HEK293T (cell line): Measurements from ENCODE around the gene LMTK2.

Experiments
- CTCF ChIA-PET: fragments of 350-600 bp; formaldehyde crosslinking; extraction: SDS; loops from one replicate; lab custom pipeline; 2021; ENCODE audit warnings: antibody characterized with exemption, inconsistent platforms; lab: Yijun Ruan, JAX
- POLR2A ChIA-PET: fragments of 350-600 bp; formaldehyde crosslinking; extraction: SDS; loops from one replicate; lab custom pipeline; 2020; ENCODE audit warnings: antibody characterized with exemption, inconsistent platforms; lab: Yijun Ruan, JAX
- DNase-seq: peaks from one replicate; pipeline ENCODE4 v3.0.0; 2012; ENCODE audit warnings: mixed read lengths; ENCODE audit errors: extremely low spot score
- ARNT ChIP-seq: fragments of 450-650 bp; IDR thresholded peaks from 2 replicates; pipeline ENCODE4 v1.6.1; 2017; ENCODE audit warnings: mild to moderate bottlenecking
- BHLHE40 ChIP-seq: fragments of 450-650 bp; IDR thresholded peaks from 2 replicates; pipeline ENCODE4 v1.6.1; 2016; ENCODE audit warnings: mild to moderate bottlenecking, moderate library complexity, borderline replicate concordance
- CTBP1 ChIP-seq: fragments of 450-650 bp; IDR thresholded peaks from 2 replicates; pipeline ENCODE4 v1.6.1; 2016; ENCODE audit warnings: borderline replicate concordance
- ELF4 ChIP-seq: fragments of 450-650 bp; IDR thresholded peaks from 2 replicates; pipeline ENCODE4 v1.6.1; 2017; ENCODE audit warnings: antibody characterized with exemption
- FOXA1 ChIP-seq: fragments of 450-650 bp; IDR thresholded peaks from 2 replicates; pipeline ENCODE4 v1.6.1; 2016; ENCODE audit warnings: mild to moderate bottlenecking
- FOXK2 ChIP-seq: fragments of 450-650 bp; IDR thresholded peaks from 2 replicates; pipeline ENCODE4 v1.6.1; 2016; ENCODE audit warnings: mild to moderate bottlenecking
- FOXM1 ChIP-seq: fragments of 450-650 bp; IDR thresholded peaks from 2 replicates; pipeline ENCODE4 v1.6.1; 2017; ENCODE audit warnings: mild to moderate bottlenecking, borderline replicate concordance
- HDGF ChIP-seq: fragments of 450-650 bp; IDR thresholded peaks from 2 replicates; pipeline ENCODE4 v1.6.1; 2017; ENCODE audit warnings: antibody characterized with exemption, borderline replicate concordance
- L3MBTL2 ChIP-seq: fragments of 450-650 bp; conservative IDR thresholded peaks from 2 replicates; pipeline ENCODE4 v1.6.1; 2016; ENCODE audit warnings: mild to moderate bottlenecking
- LEF1 ChIP-seq: fragments of 450-650 bp; IDR thresholded peaks from 2 replicates; pipeline ENCODE4 v1.6.1; 2017; ENCODE audit warnings: mild to moderate bottlenecking, borderline replicate concordance
- NFRKB ChIP-seq: fragments of 450-650 bp; IDR thresholded peaks from 2 replicates; pipeline ENCODE4 v1.6.1; 2016; ENCODE audit warnings: mild to moderate bottlenecking, moderate library complexity
- SP1 ChIP-seq: fragments of 450-650 bp; IDR thresholded peaks from 2 replicates; pipeline ENCODE4 v1.6.1; 2017
- SUZ12 ChIP-seq: fragments of 450-650 bp; IDR thresholded peaks from 2 replicates; pipeline ENCODE4 v1.6.1; 2016; ENCODE audit warnings: mild to moderate bottlenecking
- TARDBP ChIP-seq: fragments of 450-650 bp; IDR thresholded peaks from 2 replicates; pipeline ENCODE4 v1.6.1; 2016
- ZNF384 ChIP-seq: fragments of 450-650 bp; IDR thresholded peaks from 2 replicates; pipeline ENCODE4 v1.6.1; 2016
- TF ChIP-seq, protein P1 (sequence below): fragments of 450-650 bp; IDR thresholded peaks from 2 replicates; pipeline ENCODE4 v1.6.1; 2016

Gene LMTK2

DNA sequence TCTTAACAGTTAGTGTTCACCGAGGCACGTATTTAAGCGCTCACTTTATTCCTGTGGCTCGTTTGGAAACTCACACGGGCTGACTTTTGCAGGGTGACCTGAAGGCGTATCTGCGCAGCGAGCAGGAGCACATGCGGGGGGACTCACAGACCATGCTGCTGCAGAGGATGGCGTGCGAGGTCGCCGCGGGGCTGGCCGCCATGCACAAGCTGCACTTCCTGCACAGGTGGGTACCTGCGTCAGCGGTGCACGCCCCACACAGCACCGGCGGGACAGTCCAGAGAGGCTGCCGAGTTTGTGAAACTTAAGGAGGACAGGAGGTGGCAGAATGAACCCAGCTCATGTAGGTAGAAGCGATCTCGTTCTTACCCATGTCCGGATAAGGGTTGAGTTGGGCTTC lies 64.8 kb downstream of the LMTK2 start:
- TF ChIP-seq SUZ12 (no peak), L3MBTL2 (no peak), CTBP1 (no peak), ZNF384 (no peak), FOXM1 (no peak), FOXA1 (no peak), ARNT (no peak), HDGF (no peak), BHLHE40 (no peak), SP1 (no peak), NFRKB (no peak), FOXK2 (no peak), ELF4 (no peak), LEF1 (no peak), TARDBP (no peak)
- TF ChIP-seq, protein P1, sequence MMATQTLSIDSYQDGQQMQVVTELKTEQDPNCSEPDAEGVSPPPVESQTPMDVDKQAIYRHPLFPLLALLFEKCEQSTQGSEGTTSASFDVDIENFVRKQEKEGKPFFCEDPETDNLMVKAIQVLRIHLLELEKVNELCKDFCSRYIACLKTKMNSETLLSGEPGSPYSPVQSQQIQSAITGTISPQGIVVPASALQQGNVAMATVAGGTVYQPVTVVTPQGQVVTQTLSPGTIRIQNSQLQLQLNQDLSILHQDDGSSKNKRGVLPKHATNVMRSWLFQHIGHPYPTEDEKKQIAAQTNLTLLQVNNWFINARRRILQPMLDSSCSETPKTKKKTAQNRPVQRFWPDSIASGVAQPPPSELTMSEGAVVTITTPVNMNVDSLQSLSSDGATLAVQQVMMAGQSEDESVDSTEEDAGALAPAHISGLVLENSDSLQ, result no peak
- POLR2A ChIA-PET, result no interaction called here
- CTCF ChIA-PET, result no interaction called here
- DNase-seq, result no peak

DNA sequence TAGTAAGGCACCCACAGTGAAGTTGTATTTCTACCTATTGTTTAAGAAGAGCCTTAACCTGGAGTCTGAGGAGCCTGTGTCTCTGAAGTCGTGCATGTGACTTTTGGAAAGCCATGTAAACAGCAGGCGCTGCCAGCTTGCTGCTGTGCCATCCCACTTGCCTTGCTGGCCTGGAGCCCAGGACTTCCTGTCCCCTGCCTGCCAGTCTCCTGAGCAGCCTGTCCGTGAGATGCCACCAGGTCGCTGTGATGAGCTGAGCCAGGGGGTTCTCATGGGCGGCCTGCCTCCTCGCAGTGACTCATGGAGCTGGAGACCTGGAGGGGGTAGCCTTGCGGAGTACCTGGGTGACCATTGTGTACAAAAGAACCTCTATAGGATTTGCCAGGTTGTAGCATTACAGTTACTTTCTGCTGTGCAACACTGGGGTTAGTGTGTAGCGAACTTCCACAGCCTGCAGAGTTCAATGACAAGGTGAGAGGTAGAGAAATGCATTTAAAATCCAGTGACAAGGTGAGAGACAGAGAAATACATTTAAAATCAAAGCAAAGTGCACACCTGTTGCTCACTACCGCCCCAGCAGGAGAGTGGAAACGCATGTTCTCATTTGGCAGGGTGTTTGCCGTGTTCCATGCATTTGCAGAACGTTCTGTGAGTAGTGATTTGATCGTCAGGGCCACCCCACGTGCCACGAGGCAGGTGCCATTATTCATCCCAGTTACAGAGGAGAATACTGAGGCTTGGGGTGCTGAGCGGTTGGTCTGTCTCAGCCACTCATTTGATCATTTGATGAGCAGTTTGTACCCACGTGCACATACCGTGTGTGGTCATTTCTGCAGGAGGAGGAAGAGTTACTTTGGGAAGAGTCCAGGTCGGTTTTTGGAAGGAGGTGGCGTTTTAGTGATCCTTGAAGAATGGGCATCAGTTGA lies 67.9 kb downstream of the LMTK2 start:
- POLR2A ChIA-PET, result no interaction called here
- no peak for TF ChIP-seq ELF4
- no peak for TF ChIP-seq TARDBP
- TF ChIP-seq ZNF384, result no peak
- TF ChIP-seq ARNT, result no peak
- TF ChIP-seq LEF1, result no peak
- TF ChIP-seq, protein P1, result no peak
- TF ChIP-seq HDGF, result no peak
- CTCF ChIA-PET, result no interaction called here
- DNase-seq, result no peak

DNA sequence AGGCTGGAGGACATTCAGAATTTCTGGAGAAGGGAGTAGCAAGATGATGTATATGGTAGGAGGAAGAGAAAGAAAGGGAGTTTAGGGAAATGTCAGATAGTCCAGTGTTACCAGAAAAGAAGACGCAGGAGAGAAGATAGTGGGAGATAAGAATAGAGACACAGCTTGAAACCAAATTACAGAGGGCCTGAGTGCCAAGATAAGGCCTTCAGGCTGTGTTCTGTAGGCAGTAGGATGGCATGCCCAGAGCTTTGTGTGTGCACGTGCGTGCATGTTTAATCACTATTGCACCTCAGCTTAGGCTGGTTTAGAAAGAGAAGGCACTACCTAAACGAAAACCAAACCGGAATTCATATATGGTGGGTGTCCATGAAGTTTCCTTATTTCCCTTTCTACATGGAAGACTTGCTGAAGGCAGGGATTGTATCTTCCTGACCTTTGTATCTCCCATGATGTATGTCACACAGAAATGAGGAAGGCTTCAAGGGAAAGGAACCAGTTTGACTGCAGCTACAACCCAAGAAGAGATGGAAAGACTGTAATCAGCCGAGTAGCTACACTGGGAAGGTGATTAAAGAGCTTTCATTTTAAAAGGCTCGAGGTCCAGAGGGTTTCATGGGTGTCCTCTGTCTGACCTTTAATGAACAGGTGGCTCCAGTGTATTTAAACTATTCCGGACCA lies 68.7 kb downstream of the LMTK2 start:
- ChIA-PET POLR2A (no interaction called here), CTCF (interaction anchor here (1.2 to 1.7 kb wide), 2 partner anchors 10 to 154 kb away, joined by 4 to 8 read pairs; no protein-coding TSS in a partner anchor)
- TF ChIP-seq LEF1, result no peak
- no peak for TF ChIP-seq CTBP1
- TF ChIP-seq ELF4, result no peak
- TF ChIP-seq FOXK2, result no peak
- no peak for TF ChIP-seq NFRKB
- TF ChIP-seq FOXA1, result no peak
- no peak for TF ChIP-seq BHLHE40
- no peak for TF ChIP-seq HDGF
- TF ChIP-seq TARDBP, result no peak
- TF ChIP-seq SUZ12, result no peak
- DNase-seq, result no peak

DNA sequence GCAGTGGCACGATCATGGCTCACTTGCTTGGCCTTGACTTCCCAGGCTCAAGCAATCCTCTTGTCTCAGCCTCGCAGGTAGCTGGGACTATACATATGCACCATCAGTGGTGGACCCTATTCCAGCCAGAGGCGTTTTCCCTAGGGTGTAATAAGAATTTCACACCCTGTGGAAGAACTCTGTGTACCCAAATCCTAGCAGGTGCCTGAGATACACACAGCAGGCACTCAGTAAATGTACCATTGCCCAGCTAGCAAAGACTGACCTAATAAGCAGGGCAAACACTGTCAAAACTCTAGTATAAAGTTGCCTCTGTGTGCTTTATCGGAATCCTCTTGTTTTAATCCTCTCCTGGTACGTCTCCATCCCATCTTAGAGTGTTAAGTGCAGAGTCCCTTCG lies 70.9 kb downstream of the LMTK2 start:
- CTCF ChIA-PET, result no interaction called here
- POLR2A ChIA-PET, result no interaction called here
- DNase-seq, result no peak
- TF ChIP-seq FOXK2, result no peak
- TF ChIP-seq NFRKB, result no peak
- TF ChIP-seq SP1, result no peak
- no peak for TF ChIP-seq HDGF
- no peak for TF ChIP-seq FOXA1
- no peak for TF ChIP-seq SUZ12
- no peak for TF ChIP-seq ELF4
- TF ChIP-seq FOXM1, result no peak
- TF ChIP-seq, protein P1, result no peak
- no peak for TF ChIP-seq ZNF384
- TF ChIP-seq L3MBTL2, result no peak
- no peak for TF ChIP-seq LEF1
- no peak for TF ChIP-seq ARNT
- no peak for TF ChIP-seq TARDBP
- TF ChIP-seq BHLHE40, result no peak
- no peak for TF ChIP-seq CTBP1

DNA sequence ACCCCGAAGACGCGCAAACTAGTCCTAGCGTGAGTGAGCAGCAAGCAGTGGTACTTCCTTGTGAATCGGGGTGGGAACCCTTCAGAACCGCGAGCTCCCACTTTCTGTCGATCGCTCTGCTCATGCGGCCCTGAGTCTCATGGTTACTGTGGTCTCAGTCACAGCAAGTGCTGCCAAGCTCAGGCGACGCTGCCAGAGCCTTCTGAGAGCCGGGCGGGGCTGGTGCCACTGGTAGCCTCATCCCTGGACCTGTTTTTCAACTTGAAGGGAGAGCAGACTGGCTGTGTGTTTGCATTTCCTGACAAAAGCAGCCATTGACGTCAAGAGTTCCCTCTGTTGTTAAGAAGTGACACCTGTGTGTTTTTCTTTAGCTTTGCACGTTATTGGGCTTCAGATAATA lies 71.7 kb downstream of the LMTK2 start:
- POLR2A ChIA-PET, result no interaction called here
- CTCF ChIA-PET, result interaction anchor here (0.6 kb wide), 1 partner anchor 157 kb away, joined by 4 read pairs; no protein-coding TSS in a partner anchor
- TF ChIP-seq LEF1 (no peak), L3MBTL2 (no peak), HDGF (no peak), FOXA1 (no peak), ELF4 (no peak), FOXM1 (no peak), TARDBP (no peak), SP1 (no peak), SUZ12 (no peak), BHLHE40 (no peak)
- DNase-seq, result no peak
